Heart right ventricle (tissue), 16 donors: ENCODE data around the gene WWOX. TPM values are rescaled to one million over a fixed set of nuclear protein-coding genes. Genes with fewer than 3 reads are reported as not detected.

ENCODE experiments used
- ATAC-seq, 8 donors: fragments of 200-7000 bp; cut with Tn5 transposase; one replicate each; pipeline ENCODE4 v1.9.1; 2020; ENCODE audit warnings: mild to moderate bottlenecking in 8 of 8, moderate library complexity in 8 of 8, moderate number of reproducible peaks in 1 of 8
- DNase-seq, 2 donors: peaks; one replicate each; pipeline ENCODE4 v3.0.0-alpha.2; 2020
- H3K27ac ChIP-seq, 10 donors: fragments of 200-600 bp; sonication (generic) in 2 of 10; one replicate each; pipeline versions ENCODE4 v1.5.0 to v1.8.0; 2020 to 2022; ENCODE audit warnings: mild to moderate bottlenecking in 3 of 10
- H3K27me3 ChIP-seq, 7 donors: fragments of 200-600 bp; one replicate each; pipeline ENCODE4 v1.8.0; 2021 to 2022; ENCODE audit warnings: mild to moderate bottlenecking in 2 of 7
- H3K36me3 ChIP-seq, 9 donors: fragments of 200-600 bp; sonication (generic) in 1 of 9; one replicate each; pipeline versions ENCODE4 v1.5.0 to v1.8.0; 2020 to 2022; ENCODE audit warnings: mild to moderate bottlenecking in 2 of 9
- H3K4me1 ChIP-seq, 9 donors: fragments of 200-600 bp; sonication (generic) in 1 of 9; one replicate each; pipeline versions ENCODE4 v1.5.0 to v1.8.0; 2020 to 2022; ENCODE audit warnings: mild to moderate bottlenecking in 4 of 9
- H3K4me3 ChIP-seq, 10 donors: fragments of 200-600 bp; sonication (generic) in 2 of 10; one replicate each; pipeline versions ENCODE4 v1.5.0 to v1.8.0; 2020 to 2022; ENCODE audit warnings: mild to moderate bottlenecking in 7 of 10, moderate library complexity in 2 of 10
- H3K9me3 ChIP-seq, 11 donors: fragments of 200-600 bp in 10 of 11; sonication (generic) in 2 of 11; one replicate each; pipeline versions ENCODE4 v1.5.0 to v1.8.0; 2013 to 2022; ENCODE audit warnings: mild to moderate bottlenecking in 2 of 11, control low read depth in 1 of 11, moderate library complexity in 1 of 11
- CTCF ChIP-seq, 9 donors: fragments of 200-600 bp; sonication (generic) in 2 of 9; IDR thresholded peaks; one replicate each; pipeline versions ENCODE4 v1.5.0 to v1.8.0; 2021 to 2022; ENCODE audit warnings: antibody characterized with exemption in 9 of 9, mild to moderate bottlenecking in 5 of 9, moderate library complexity in 1 of 9
- WGBS, 2 donors: extraction: QIAGEN DNeasy Blood & Tissue Kit; methylation state at CpG; one replicate each; pipeline ENCODE4 v1.1.7; 2013; ENCODE audit warnings: inconsistent platforms in 1 of 2; 5-methylcytosine and 5-hydroxymethylcytosine counted together
- intact Hi-C, 10 donors: fragments of 100-400 bp; cut with DNase I; formaldehyde crosslinking; loops; one replicate each; pipeline versions ENCODE4 v1.11.1 to v1.14.2; 2022
- polyA plus RNA-seq, 2 donors: library from polyadenylated mRNA; stranded (reverse); fragments of 200-250 nt; gene quantifications; one replicate each; pipeline ENCODE4 v1.2.3, GENCODE V29; 2013
- total RNA-seq, 10 donors: library from RNA; stranded (reverse); fragmentation: NEBNext Ultra II Directional in 3 of 10; extraction: Animal tissue kit (Norgen Biotek cat#: 25700) in 3 of 10; gene quantifications; one replicate each; pipeline versions ENCODE4 v1.2.1 to v1.2.4, GENCODE V29; 2021 to 2023
- donor health status: Arrhythmogenic right ventricular cardiomyopathy.
- donor health status: ischemic (EF 13 %, LVEDD 7.1; RV severe dilation, severe dysfunction).
- donor health status: healthy with polysubstance abuse.
- donor health status: DM: no; HTN: yes; CAD: no.
- donor health status: DM: no; HTN: no; CAD: no.
- donor health status: ischemic (EF 25% LVEDD 6.9; RV normal size, moderate dysfunction).
- donor health status: ischemic (EF 25% LVEDD 5.7; RV mildly dilated, moderate dysfunction).
- donor health status: healthy.
- donor health status: DM: yes; HTN: yes; CAD: no.
- donor health status: Ischemic cardiomyopathy.
- donor health status: ischemic (EF 35%, LVEDD 5.7; RV mildly dilated, moderate dysfunction).
- donor health status: nonischemic (EF 11% LVEDD 7.7; RV severe dilation, severe dysfunction).
- donor health status: DM: yes; HTN: yes; CAD: no.
- donor health status: PGD.
- donor health status: ischemic (EF 29% LVEDD 5.4; RV normal size, mild dysfunction).
- donor health status: nonischemic (EF 23%, LVEDD 6.1; RV moderate dilation, normal function).

WWOX gene
- total and polyA plus RNA-seq, 12 donors = 4.9 to 15.0 (median 9.9) TPM

GRCh38 chr16:79018650-79019429, 919.4 kb downstream of the WWOX start:
- intact Hi-C loops = no loop called here
- DNase-seq = no peak
- TF ChIP-seq CTCF (IDR thresholded peaks at IDR 0.05) = no peak
- H3K4me1 ChIP-seq = no peaks in the 10 kb centered on the region
- 92 to 93% methylated on average over 13 of the region's 13 CpGs for WGBS, 2 donors
- no peak overlapping the region for H3K27ac ChIP-seq
- no peaks in the 10 kb centered on the region for H3K9me3 ChIP-seq
- no peaks in the 10 kb centered on the region for H3K27me3 ChIP-seq
- no peak for ATAC-seq
- no peaks in the 10 kb centered on the region for H3K36me3 ChIP-seq
- H3K4me3 ChIP-seq = no peak overlapping the region

GRCh38 chr16:79019431-79019830, 920.0 kb downstream of the WWOX start:
- no peaks in the 10 kb centered on the region for H3K9me3 ChIP-seq
- DNase-seq (no peak), ATAC-seq (no peak)
- intact Hi-C loops = no loop called here
- no peak overlapping the region for H3K27ac ChIP-seq
- H3K27me3 ChIP-seq = no peaks in the 10 kb centered on the region
- no peak for TF ChIP-seq CTCF (IDR thresholded peaks at IDR 0.05)
- H3K36me3 ChIP-seq = no peaks in the 10 kb centered on the region
- WGBS, 2 donors = 57 to 69% methylated on average over 3 of the region's 3 CpGs
- H3K4me3 ChIP-seq = no peak overlapping the region
- H3K4me1 ChIP-seq = no peaks in the 10 kb centered on the region

- Histone ChIP-seq H3K27me3 (no peaks in the 10 kb centered on the region), H3K36me3 (no peaks in the 10 kb centered on the region), H3K9me3 (no peaks in the 10 kb centered on the region), H3K4me1 (no peaks in the 10 kb centered on the region), H3K27ac (no peak overlapping the region), H3K4me3 (no peak overlapping the region)
- no peak for ATAC-seq
- intact Hi-C loops = no loop called here
- WGBS, 2 donors = 66 to 71% methylated on average over 9 of the region's 9 CpGs
- no peak for TF ChIP-seq CTCF (IDR thresholded peaks at IDR 0.05)
- no peak for DNase-seq
Observed at GRCh38 chr16:79021991-79022630, 922.7 kb downstream of the WWOX start.

- no peaks in the 10 kb centered on the region for H3K4me1 ChIP-seq
- no peak overlapping the region for H3K27ac ChIP-seq
- WGBS, 2 donors = 93 to 94% methylated on average over 4 of the region's 4 CpGs
- no peaks in the 10 kb centered on the region for H3K27me3 ChIP-seq
- ATAC-seq = no peak
- no peak for TF ChIP-seq CTCF (IDR thresholded peaks at IDR 0.05)
- no peaks in the 10 kb centered on the region for H3K9me3 ChIP-seq
- H3K4me3 ChIP-seq = no peak overlapping the region
- H3K36me3 ChIP-seq = no peaks in the 10 kb centered on the region
- no peak for DNase-seq
- intact Hi-C loops = no loop called here
Observed at GRCh38 chr16:79026117-79026516, 926.7 kb downstream of the WWOX start.
